GM12878 (cell line): ENCODE results near the gene RADIL. TPM values are rescaled to one million over a fixed set of nuclear protein-coding genes. Genes with fewer than 3 reads are reported as not detected.

Experiments used
- BRCA1 ChIP-seq: IDR thresholded peaks from 2 replicates; pipeline ENCODE4 v1.6.1; 2011; ENCODE audit warnings: low read depth, low read length, improper control_type of control experiment
- CBX5 ChIP-seq: sonication (generic); IDR thresholded peaks from 2 replicates; pipeline ENCODE4 v1.6.1; 2016; ENCODE audit warnings: low read depth, moderate library complexity, mild to moderate bottlenecking, inconsistent platforms
- CTCF ChIP-seq, 3 experiments: IDR thresholded peaks in 2 of 3; conservative IDR thresholded peaks in 1 of 3; 2 replicates each; pipeline ENCODE4 v1.5.1; 2011; ENCODE audit warnings: low read depth in 3 of 3, low read length in 3 of 3, mild to moderate bottlenecking in 3 of 3, control low read depth in 2 of 3, moderate library complexity in 2 of 3, inconsistent platforms in 1 of 3, mixed read lengths in 1 of 3; ENCODE audit not compliant: control insufficient read depth in 2 of 3, insufficient read depth in 1 of 3; ENCODE audit errors: extremely low read depth in 1 of 3
- EED ChIP-seq: sonication (generic); IDR thresholded peaks from 2 replicates; pipeline ENCODE4 v1.6.1; 2016; ENCODE audit warnings: antibody characterized with exemption, low read depth
- EGR1 ChIP-seq, 2 experiments: IDR thresholded peaks; 1 replicate in 1 of 2; 2 replicates in 1 of 2; pipeline ENCODE4 v1.6.1; 2011 to 2012; ENCODE audit warnings: low read depth in 2 of 2, low read length in 2 of 2, borderline replicate concordance in 1 of 2, mild to moderate bottlenecking in 1 of 2, moderate library complexity in 1 of 2
- EP300 ChIP-seq, 2 experiments: fragments of 150-350 bp in 1 of 2; IDR thresholded peaks; 2 replicates each; pipeline ENCODE4 v1.6.1; 2011 to 2012; ENCODE audit warnings: low read depth in 2 of 2, low read length in 2 of 2, borderline replicate concordance in 1 of 2, improper control_type of control experiment in 1 of 2, inconsistent platforms in 1 of 2; ENCODE audit not compliant: control insufficient read depth in 1 of 2
- FOXM1 ChIP-seq: IDR thresholded peaks from 2 replicates; pipeline ENCODE4 v1.6.1; 2012; ENCODE audit warnings: low read depth, mild to moderate bottlenecking, inconsistent platforms, low read length, moderate library complexity
- PML ChIP-seq: IDR thresholded peaks from 2 replicates; pipeline ENCODE4 v1.6.1; 2012; ENCODE audit warnings: low read length, inconsistent platforms
- RFX5 ChIP-seq: IDR thresholded peaks from 2 replicates; pipeline ENCODE4 v1.6.1; 2011; ENCODE audit warnings: low read depth, low read length, improper control_type of control experiment
- SMARCA5 ChIP-seq: fragments of 450-650 bp; IDR thresholded peaks from 2 replicates; pipeline ENCODE4 v1.6.1; 2017; ENCODE audit warnings: mild to moderate bottlenecking
- SMC3 ChIP-seq: IDR thresholded peaks from 2 replicates; pipeline ENCODE4 v1.6.1; 2011; ENCODE audit warnings: low read length, improper control_type of control experiment, borderline replicate concordance
- STAT3 ChIP-seq: IDR thresholded peaks from 2 replicates; pipeline ENCODE4 v1.6.1; 2011; ENCODE audit warnings: low read depth, low read length, improper control_type of control experiment
- YBX1 ChIP-seq: fragments of 450-650 bp; IDR thresholded peaks from 2 replicates; pipeline ENCODE4 v1.6.1; 2016; ENCODE audit warnings: antibody characterized with exemption
- ZNF622 ChIP-seq: fragments of 450-650 bp; IDR thresholded peaks from 2 replicates; pipeline ENCODE4 v1.6.1; 2017; ENCODE audit warnings: mild to moderate bottlenecking, inconsistent platforms
- ZZZ3 ChIP-seq: IDR thresholded peaks from 2 replicates; pipeline ENCODE4 v1.6.1; 2011; ENCODE audit warnings: low read depth; ENCODE audit not compliant: control insufficient read depth, insufficient read length
- polyA plus RNA-seq, 11 experiments: library from polyadenylated mRNA; depleted of rRNA in 4 of 11; unstranded in 6 of 11; stranded (reverse) in 5 of 11; fragments of >200 nt; fragmentation: Nextera tagmentation in 4 of 11; fragmentation: Illumina TruSeq in 1 of 11; extraction: Ambion mirVana in 4 of 11; extraction: Trizol in 1 of 11; gene quantifications; 1 replicate in 1 of 11; 2 replicates in 10 of 11; pipeline versions ENCODE4 v1.2.1 to v1.2.3, GENCODE V29; 2011 to 2016; ENCODE audit warnings: inconsistent platforms in 2 of 11, missing spikeins in 2 of 11, low read depth in 1 of 11
- total RNA-seq, 4 experiments: library from RNA; depleted of rRNA in 3 of 4; stranded (reverse); fragments of >200 nt in 3 of 4; fragmentation: Illumina TruSeq in 1 of 4; extraction: Trizol in 1 of 4; gene quantifications; 2 replicates each; pipeline versions ENCODE4 v1.2.1 to v1.2.3, GENCODE V29; 2013 to 2021
- TF ChIP-seq, protein P1 (sequence below): fragments of 450-650 bp; IDR thresholded peaks from 2 replicates; pipeline ENCODE4 v1.6.1; 2017; ENCODE audit warnings: mild to moderate bottlenecking, moderate library complexity
- TF ChIP-seq, protein P2 (sequence below): IDR thresholded peaks from 2 replicates; pipeline ENCODE4 v1.6.1; 2011; ENCODE audit warnings: borderline replicate concordance, low read depth, mild to moderate bottlenecking, moderate library complexity, low read length; ENCODE audit not compliant: insufficient read depth, poor library complexity, severe bottlenecking
- TF ChIP-seq, protein P3 (sequence below): fragments of 150-350 bp; IDR thresholded peaks from 2 replicates; pipeline ENCODE4 v1.6.1; 2016; ENCODE audit warnings: low read depth, low read length

The RADIL gene
- total and polyA plus RNA-seq, 10 of the 15 experiments (the other 5 are each of a cell fraction or from before 2014, with no cell fraction given) = 0.05 to 0.06 TPM; not detected in 8

DNA sequence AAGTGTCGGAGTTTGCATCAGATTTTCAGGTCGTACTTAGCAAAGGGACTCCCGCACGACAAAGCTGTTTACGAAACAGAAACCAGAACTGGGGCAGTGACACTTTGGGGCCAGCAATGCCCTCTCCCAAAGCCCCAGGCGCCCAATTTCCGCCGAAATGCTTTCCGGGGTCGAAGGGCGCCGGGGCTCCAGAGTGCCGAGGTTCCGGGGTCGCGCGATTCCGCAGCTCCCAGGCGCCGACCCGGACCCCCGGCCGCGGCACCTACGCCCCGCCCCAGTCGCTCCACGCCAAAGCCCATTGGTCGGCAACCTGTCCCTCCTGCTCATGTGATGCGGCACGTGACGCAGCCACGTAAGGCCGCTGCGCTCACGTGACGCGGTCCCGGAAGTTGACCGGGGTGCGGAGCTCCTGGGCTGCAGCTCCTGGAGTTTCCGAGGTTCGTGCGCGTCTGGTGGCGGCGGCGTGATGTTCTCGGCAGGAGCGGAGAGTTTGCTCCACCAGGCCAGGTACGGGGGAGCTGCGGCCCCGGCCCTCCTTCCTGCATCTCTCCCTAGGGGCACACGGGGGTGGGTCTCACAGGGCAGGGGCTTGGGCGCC, 108.2 kb downstream of the RADIL start, which contains the start of gene AP5Z1 (continued):
- TF ChIP-seq, protein P1, sequence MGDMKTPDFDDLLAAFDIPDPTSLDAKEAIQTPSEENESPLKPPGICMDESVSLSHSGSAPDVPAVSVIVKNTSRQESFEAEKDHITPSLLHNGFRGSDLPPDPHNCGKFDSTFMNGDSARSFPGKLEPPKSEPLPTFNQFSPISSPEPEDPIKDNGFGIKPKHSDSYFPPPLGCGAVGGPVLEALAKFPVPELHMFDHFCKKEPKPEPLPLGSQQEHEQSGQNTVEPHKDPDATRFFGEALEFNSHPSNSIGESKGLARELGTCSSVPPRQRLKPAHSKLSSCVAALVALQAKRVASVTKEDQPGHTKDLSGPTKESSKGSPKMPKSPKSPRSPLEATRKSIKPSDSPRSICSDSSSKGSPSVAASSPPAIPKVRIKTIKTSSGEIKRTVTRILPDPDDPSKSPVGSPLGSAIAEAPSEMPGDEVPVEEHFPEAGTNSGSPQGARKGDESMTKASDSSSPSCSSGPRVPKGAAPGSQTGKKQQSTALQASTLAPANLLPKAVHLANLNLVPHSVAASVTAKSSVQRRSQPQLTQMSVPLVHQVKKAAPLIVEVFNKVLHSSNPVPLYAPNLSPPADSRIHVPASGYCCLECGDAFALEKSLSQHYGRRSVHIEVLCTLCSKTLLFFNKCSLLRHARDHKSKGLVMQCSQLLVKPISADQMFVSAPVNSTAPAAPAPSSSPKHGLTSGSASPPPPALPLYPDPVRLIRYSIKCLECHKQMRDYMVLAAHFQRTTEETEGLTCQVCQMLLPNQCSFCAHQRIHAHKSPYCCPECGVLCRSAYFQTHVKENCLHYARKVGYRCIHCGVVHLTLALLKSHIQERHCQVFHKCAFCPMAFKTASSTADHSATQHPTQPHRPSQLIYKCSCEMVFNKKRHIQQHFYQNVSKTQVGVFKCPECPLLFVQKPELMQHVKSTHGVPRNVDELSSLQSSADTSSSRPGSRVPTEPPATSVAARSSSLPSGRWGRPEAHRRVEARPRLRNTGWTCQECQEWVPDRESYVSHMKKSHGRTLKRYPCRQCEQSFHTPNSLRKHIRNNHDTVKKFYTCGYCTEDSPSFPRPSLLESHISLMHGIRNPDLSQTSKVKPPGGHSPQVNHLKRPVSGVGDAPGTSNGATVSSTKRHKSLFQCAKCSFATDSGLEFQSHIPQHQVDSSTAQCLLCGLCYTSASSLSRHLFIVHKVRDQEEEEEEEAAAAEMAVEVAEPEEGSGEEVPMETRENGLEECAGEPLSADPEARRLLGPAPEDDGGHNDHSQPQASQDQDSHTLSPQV = no peak
- TF ChIP-seq ZNF622 (no peak), YBX1 (no peak), FOXM1 (no peak), EGR1 (IDR thresholded peaks at IDR 0.05; ENCODE audit: borderline replicate concordance in 1 of 2, low read depth in 2 of 2, low read length in 2 of 2) (peak in 1 of 2 experiments; percentile 91; a peak in 1 of 3 replicates), ZZZ3 (no peak), BRCA1 (no peak), SMC3 (no peak; the same call in 1 of the 2 replicates), PML (peak; percentile 72; the same call in 1 of the 2 replicates), STAT3 (no peak), CBX5 (no peak), SMARCA5 (no peak), CTCF (IDR thresholded peaks at IDR 0.05 in 2 of 3, conservative IDR thresholded peaks at IDR 0.05 in 1 of 3; ENCODE audit: control insufficient read depth in 2 of 3, extremely low read depth in 1 of 3, insufficient read depth in 1 of 3, low read depth in 3 of 3, low read length in 3 of 3) (no peak), EED (no peak; the same call in 1 of the 2 replicates), EP300 (IDR thresholded peaks at IDR 0.05; ENCODE audit: borderline replicate concordance in 1 of 2, control insufficient read depth in 1 of 2, low read depth in 2 of 2, low read length in 2 of 2) (0 out of 4 replicates have a peak, but pooled peaks of 1 of the 2 experiments have one; percentile 8), RFX5 (no peak)
- TF ChIP-seq, protein P2, sequence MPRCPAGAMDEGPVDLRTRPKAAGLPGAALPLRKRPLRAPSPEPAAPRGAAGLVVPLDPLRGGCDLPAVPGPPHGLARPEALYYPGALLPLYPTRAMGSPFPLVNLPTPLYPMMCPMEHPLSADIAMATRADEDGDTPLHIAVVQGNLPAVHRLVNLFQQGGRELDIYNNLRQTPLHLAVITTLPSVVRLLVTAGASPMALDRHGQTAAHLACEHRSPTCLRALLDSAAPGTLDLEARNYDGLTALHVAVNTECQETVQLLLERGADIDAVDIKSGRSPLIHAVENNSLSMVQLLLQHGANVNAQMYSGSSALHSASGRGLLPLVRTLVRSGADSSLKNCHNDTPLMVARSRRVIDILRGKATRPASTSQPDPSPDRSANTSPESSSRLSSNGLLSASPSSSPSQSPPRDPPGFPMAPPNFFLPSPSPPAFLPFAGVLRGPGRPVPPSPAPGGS = peak; percentile 17
- TF ChIP-seq, protein P3, sequence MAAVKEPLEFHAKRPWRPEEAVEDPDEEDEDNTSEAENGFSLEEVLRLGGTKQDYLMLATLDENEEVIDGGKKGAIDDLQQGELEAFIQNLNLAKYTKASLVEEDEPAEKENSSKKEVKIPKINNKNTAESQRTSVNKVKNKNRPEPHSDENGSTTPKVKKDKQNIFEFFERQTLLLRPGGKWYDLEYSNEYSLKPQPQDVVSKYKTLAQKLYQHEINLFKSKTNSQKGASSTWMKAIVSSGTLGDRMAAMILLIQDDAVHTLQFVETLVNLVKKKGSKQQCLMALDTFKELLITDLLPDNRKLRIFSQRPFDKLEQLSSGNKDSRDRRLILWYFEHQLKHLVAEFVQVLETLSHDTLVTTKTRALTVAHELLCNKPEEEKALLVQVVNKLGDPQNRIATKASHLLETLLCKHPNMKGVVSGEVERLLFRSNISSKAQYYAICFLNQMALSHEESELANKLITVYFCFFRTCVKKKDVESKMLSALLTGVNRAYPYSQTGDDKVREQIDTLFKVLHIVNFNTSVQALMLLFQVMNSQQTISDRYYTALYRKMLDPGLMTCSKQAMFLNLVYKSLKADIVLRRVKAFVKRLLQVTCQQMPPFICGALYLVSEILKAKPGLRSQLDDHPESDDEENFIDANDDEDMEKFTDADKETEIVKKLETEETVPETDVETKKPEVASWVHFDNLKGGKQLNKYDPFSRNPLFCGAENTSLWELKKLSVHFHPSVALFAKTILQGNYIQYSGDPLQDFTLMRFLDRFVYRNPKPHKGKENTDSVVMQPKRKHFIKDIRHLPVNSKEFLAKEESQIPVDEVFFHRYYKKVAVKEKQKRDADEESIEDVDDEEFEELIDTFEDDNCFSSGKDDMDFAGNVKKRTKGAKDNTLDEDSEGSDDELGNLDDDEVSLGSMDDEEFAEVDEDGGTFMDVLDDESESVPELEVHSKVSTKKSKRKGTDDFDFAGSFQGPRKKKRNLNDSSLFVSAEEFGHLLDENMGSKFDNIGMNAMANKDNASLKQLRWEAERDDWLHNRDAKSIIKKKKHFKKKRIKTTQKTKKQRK = no peak
